HS-5 (cell line): ENCODE results near the gene B4GALT1.

Experiments
- DNase-seq: peaks from one replicate; pipeline ENCODE4 v3.0.0-alpha.2; 2012; ENCODE audit warnings: low read depth

The B4GALT1 gene

GRCh38 chr9:33139421-33140228, 27.5 kb downstream of the B4GALT1 start:
- DNase-seq = no peak

GRCh38 chr9:33138768-33139167, 28.4 kb downstream of the B4GALT1 start:
- no peak for DNase-seq

DNA sequence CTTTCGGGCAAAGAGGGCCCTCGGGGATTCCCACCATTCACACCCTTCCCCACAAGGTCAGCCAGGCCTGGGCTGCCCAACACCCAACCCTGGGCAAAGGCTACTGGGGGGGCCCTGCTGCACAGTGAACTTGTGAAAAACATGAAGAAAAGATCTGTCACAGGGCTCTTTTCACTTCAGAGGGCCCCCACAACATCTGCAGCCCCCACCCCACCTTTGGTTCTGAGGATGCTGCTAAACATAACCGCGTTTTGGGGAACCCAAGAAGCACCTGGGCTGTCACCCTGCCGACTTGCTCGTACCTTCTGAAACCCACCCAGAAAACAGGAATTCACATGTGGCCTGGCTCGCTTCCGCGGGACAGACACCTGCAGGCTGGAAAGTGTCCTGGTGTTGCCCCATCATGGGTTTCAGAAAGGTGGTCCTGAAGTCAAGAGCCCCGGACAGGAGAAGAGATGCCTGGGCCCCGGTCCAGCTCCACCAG, 29.3 kb downstream of the B4GALT1 start:
- DNase-seq = no peak

DNA sequence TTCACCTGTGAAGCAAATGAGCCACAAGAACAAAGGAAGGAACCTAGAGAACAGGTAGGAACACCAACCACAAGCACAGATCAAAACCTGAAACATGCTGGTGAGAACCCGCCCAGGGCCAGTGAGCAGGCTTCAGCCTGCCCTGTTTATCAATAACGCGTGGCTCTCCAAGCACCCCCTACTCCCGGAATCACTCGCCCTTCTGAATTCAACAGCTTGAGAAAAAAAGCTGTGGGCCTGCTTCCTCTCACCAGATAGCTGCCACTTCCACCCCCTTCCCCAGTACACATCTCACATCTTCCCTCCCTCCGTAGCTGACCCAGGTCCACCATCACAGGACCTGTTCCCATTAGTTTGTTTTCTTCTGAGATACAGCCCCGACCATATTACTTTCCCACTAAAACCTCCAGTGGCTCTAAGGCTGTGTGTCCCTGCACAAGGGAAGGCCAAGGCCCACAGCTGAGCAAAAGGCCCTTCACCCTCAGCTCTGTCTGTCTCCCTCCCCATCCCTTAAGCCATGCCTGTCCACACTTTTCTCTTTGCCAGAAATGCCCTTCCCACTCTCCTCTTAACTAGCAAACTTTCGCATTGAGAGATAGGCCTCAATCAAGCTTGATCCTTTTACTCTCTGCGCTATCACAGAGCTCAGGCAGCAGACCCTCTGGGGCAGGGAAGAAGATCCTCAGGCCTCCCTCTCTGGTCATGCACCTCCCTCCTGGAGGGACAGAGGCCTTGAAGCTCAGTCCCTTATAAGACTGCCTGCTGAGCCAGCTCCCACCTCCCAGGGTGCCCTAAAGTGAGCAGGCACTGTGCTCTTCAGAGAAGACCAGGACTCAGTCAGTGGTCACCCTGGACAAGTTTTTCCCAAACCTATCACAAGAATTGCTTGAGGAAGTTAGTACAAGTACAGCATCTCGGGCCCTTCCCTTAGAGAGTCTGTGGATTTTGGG, 30.1 kb downstream of the B4GALT1 start:
- no peak for DNase-seq

DNA sequence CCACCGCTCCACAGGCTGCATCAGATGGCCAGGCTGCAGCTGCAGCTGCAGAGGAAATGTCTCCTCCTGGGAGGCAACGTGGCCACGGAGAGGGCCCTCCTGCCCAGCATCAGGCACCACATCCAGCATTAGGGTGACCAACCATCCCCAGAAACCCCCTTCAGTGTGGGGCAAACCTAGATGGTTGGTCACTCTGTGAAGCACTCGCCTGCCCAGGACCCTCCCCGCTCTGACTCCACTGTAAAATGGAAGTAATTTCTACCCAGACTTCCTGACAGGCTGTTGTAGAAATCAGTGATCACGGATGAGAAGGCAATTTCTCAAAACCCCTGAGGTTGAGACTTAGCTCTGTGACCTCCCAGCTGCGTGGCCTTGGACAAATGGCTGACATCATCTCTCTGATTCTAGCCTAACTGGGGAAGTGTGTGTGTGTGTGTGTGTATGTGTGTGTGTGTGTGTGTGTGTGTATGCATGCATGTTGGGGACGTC, 31.6 kb downstream of the B4GALT1 start:
- DNase-seq = no peak

GRCh38 chr9:33135031-33135461, 32.1 kb downstream of the B4GALT1 start:
- DNase-seq = no peak

- DNase-seq = no peak
Measured at GRCh38 chr9:33133186-33133585, 34.0 kb downstream of the B4GALT1 start.

- DNase-seq = peak; percentile 63
Measured at GRCh38 chr9:33131790-33132772, 35.1 kb downstream of the B4GALT1 start.

GRCh38 chr9:33130961-33131789, 36.0 kb downstream of the B4GALT1 start:
- DNase-seq = no peak

- DNase-seq = no peak
Measured at GRCh38 chr9:33129886-33130881, 37.0 kb downstream of the B4GALT1 start.

- no peak for DNase-seq
Measured at GRCh38 chr9:33129251-33129885, 37.8 kb downstream of the B4GALT1 start.

- no peak for DNase-seq
Measured at GRCh38 chr9:33128570-33128969, 38.6 kb downstream of the B4GALT1 start.

- DNase-seq = no peak
Measured at GRCh38 chr9:33127881-33128280, 39.3 kb downstream of the B4GALT1 start.

GRCh38 chr9:33125871-33126823, 41.0 kb downstream of the B4GALT1 start:
- DNase-seq = no peak

- no peak for DNase-seq
Measured at GRCh38 chr9:33125461-33125860, 41.7 kb downstream of the B4GALT1 start.

GRCh38 chr9:33124751-33125381, 42.3 kb downstream of the B4GALT1 start:
- DNase-seq = no peak

DNA sequence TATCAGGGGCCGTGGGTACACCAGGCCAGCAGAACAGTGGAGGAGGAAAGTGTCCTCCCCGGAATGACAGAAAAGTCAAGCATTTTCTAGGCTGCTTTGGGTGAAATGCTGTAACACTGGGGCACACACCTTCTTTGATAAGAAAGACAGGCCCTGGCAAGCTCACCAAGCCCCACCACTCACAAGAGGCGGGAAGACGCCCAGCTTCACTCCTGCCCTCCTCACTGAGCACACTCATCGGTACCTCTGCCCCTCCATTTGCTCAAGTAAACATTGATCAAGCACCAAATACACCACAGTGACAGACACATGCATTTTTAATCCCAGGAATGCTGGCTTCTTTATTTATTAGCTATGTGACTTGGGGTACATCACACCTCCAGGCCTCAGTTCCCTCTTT, 43.1 kb downstream of the B4GALT1 start:
- DNase-seq = no peak
